ENCODE data around the gene DLG4. TPM values are rescaled to one million over a fixed set of nuclear protein-coding genes. Genes with fewer than 3 reads are reported as not detected.
A peak's percentile ranks its signal among the peaks of the same experiment; 100 is the strongest.

Gene DLG4
- total RNA-seq = 1 to 10 TPM; 2.7 to 7.7 (median 4.7) TPM

- 1% methylated on average over 43 to 50 of the region's 63 CpGs for WGBS, 2 donors
- peak; percentile 90 to 99 for DNase-seq (ENCODE audit: low spot score in 2 of 2)
- H3K4me3 ChIP-seq (ENCODE audit: low read depth, poor library complexity, severe bottlenecking) = peak within 1 kb of the TSS; percentile 90
- intact Hi-C loops (cut with DNase I; ENCODE audit: low total_unique reads) = no loop called here
- no peak for TF ChIP-seq CTCF (IDR thresholded peaks at IDR 0.05)
- TF ChIP-seq POLR2A (IDR thresholded peaks at IDR 0.05) = peak in 1 of 2 donors; percentile 57
These were observed at the start of gene DLG4, which contains the start of gene ACADVL for GRCh38 chr17:7219812-7220592. Gene DLG4, minus strand, starts transcription at chr17:7219836. Gene ACADVL, plus strand, starts transcription at chr17:7219938. Its CDS starts 47 bp downstream, at chr17:7219985.

DNA sequence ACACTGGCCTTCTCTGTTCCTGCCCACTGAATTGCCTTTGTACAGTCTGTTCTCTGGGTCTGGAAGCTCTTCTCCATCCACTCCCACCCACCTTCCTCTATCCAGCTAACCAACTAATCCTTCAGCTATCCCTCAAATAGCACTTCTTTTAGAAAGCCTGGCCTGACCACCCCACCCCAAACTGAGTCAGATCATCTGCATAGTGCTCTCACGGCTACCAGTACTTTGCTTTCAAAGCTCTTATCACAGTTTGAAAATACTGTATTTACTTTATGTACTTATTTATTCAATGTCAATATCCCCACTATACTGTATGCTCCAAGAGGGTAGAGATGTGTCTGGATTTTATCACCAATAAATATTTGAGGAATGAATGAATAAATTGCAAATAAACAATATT lies 47.1 kb upstream of the DLG4 start:
- intact Hi-C loops (cut with DNase I; ENCODE audit: low total_unique reads) = no loop called here
- TF ChIP-seq CTCF (IDR thresholded peaks at IDR 0.05) (no peak), POLR2A (IDR thresholded peaks at IDR 0.05) (no peak)
- WGBS, 2 donors = 64 to 70% methylated on average over 1 of the region's 1 CpG
- DNase-seq (ENCODE audit: low spot score in 2 of 2) = no peak
- no peak overlapping the region for H3K4me3 ChIP-seq (ENCODE audit: low read depth, poor library complexity, severe bottlenecking)

DNA sequence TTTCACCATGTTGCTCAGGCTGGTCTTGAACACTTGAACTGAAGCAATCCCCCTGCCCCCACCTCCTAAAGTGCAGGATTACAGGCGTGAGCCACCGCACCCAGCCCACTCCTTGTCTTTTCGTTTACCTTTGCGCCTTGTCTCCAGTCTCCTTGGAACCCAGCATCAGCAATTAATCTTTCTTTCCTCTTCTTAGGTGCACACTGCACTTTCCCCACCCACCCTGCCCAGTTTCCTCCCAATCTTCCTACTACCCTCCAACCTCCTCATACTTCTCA lies 44.1 kb upstream of the DLG4 start:
- no peak for TF ChIP-seq CTCF (IDR thresholded peaks at IDR 0.05)
- no peak for TF ChIP-seq POLR2A (IDR thresholded peaks at IDR 0.05)
- intact Hi-C loops (cut with DNase I; ENCODE audit: low total_unique reads) = no loop called here

GRCh38 chr17:7262935-7263800 lies 43.5 kb upstream of the DLG4 start:
- no peak for DNase-seq (ENCODE audit: low spot score in 2 of 2)
- intact Hi-C loops (cut with DNase I; ENCODE audit: low total_unique reads) = no loop called here
- TF ChIP-seq CTCF (IDR thresholded peaks at IDR 0.05) = no peak
- TF ChIP-seq POLR2A (IDR thresholded peaks at IDR 0.05) = no peak
- 11 to 13% methylated on average over 26 of the region's 26 CpGs for WGBS, 2 donors
- H3K4me3 ChIP-seq (ENCODE audit: low read depth, poor library complexity, severe bottlenecking) = no peak overlapping the region

More for the DNA sequence above, 44.1 kb upstream of the DLG4 start:
- no peak overlapping the region for H3K4me3 ChIP-seq (ENCODE audit: low read depth, poor library complexity, severe bottlenecking)
- no peak for DNase-seq (ENCODE audit: low spot score in 2 of 2)
- 48 to 54% methylated on average over 4 of the region's 4 CpGs for WGBS, 2 donors

DNA sequence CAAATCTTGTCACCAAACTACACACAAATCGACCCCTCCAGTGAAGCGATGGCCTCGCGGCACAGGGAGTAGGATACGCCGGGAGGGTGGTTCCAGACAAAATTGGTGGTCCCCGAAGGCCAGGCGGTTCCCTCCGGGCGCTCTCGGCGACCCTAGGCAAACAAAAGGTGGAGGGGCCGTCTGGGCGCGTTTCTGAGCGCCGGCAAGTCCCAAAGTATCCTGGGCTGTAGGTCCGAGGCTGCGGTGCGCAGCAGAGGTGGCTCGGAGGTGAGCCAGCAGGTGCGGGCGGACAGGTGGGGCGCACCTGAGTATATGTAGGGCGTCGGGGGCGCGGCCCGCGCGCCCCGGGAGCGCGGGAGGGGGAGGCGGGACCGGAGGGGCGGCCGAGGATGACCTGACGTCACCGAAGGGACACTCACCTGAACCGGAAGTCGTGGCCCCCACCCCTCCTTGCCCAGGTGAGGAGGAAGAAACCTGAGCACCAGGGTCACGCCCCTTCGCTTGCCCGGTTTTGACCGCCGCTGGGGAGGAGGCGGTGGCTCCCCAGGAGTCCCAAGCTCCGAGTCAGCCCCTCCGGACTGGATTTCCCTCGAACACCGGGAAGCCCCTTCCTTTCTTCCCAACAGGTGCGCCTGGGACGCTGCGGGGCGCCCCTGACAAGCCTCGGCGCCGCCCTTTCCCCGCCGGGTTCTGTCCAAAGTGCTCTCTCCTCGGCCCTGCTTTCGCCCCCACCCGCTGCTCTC lies 42.7 kb upstream of the DLG4 start, which contains the start of gene CLDN7:
TSS of gene CLDN7 (minus strand) at position 287 of the 743 bp plus-strand sequence. CDS start 435 bp downstream, outside the sequence.
- intact Hi-C loops (cut with DNase I; ENCODE audit: low total_unique reads) = no loop called here
- 7 to 10% methylated on average over 39 to 58 of the region's 64 CpGs for WGBS, 2 donors
- TF ChIP-seq CTCF (IDR thresholded peaks at IDR 0.05) = no peak
- peak within 1 kb of the TSS; percentile 13 for H3K4me3 ChIP-seq (ENCODE audit: low read depth, poor library complexity, severe bottlenecking)
- peak in 1 of 2 donors; percentile 91 for DNase-seq (ENCODE audit: low spot score in 2 of 2)
